ENCODE data around the gene RAD1. TPM values are rescaled to one million over a fixed set of nuclear protein-coding genes. Genes with fewer than 3 reads are reported as not detected.

Gene RAD1
- total RNA-seq, 1 experiment from 2014 or later = 24.8 TPM

DNA sequence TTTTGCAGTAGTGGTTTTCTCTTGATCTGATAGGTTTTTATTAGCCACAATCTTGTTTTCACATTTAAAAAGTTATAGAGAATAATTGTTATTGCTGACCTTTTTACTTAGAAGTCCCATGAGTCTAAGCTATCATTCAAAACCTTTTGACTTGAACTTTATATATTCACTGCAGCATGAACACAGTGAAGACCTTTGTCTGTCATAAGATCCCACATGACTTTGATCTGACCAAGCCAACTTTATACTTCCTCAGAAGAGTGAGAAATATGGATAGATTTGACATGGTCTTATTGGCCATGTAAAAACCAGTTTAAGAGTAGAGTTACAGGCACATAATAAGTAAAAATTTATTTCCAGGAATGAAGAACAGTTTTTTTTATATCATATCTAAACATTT lies 34.1 kb downstream of the RAD1 start:
- Histone ChIP-seq H3K9me3 (ENCODE audit: control insufficient read depth in 1 of 2, insufficient read depth in 1 of 2, low read depth in 1 of 2, low read length in 2 of 2) (no peaks in the 10 kb centered on the region), H3K79me2 (ENCODE audit: insufficient read depth, low read length) (no peaks in the 10 kb centered on the region), H3K4me1 (ENCODE audit: control insufficient read depth in 1 of 2, insufficient read depth in 2 of 2, low read length in 2 of 2) (no peaks in the 10 kb centered on the region), H3K9me2 (ENCODE audit: insufficient read depth) (no peaks in the 10 kb centered on the region), H3K4me3 (replicated peaks in 1 of 2; ENCODE audit: low read depth in 1 of 2, low read length in 2 of 2) (no peak overlapping the region), H3K27ac (ENCODE audit: low read depth, low read length) (no peak overlapping the region), H4K20me1 (ENCODE audit: insufficient read depth) (no peaks in the 10 kb centered on the region), H3K36me3 (ENCODE audit: control insufficient read depth in 1 of 2, insufficient read depth in 2 of 2, low read length in 2 of 2) (no peaks in the 10 kb centered on the region), H3K4me2 (ENCODE audit: low read length) (no peak overlapping the region), H3K27me3 (ENCODE audit: insufficient read depth, low read length) (no peaks in the 10 kb centered on the region), H3K9ac (ENCODE audit: low read length) (no peak overlapping the region), H2AFZ (ENCODE audit: low read depth, low read length, poor library complexity, severe bottlenecking) (no peak overlapping the region)
- BruUV-seq (replicated peaks) = no TSS peak
- CTCF ChIA-PET = no interaction called here
- RAD21 ChIA-PET (ENCODE audit: low non-redundant PET in 1 of 2, low total read pairs in 2 of 2, uncharacterized antibody in 2 of 2, unreplicated experiment in 2 of 2) = no interaction called here
- ATAC-seq = no peak
- intact Hi-C loops (cut with micrococcal nuclease) = no loop called here
- no peak for DNase-seq (ENCODE audit: low read depth, low spot score)
- POLR2A ChIA-PET = no interaction called here
- no peak for TF ChIP-seq CBX3 (IDR thresholded peaks at IDR 0.05; ENCODE audit: low read depth)
- no peak for TF ChIP-seq EGR1 (IDR thresholded peaks at IDR 0.05; ENCODE audit: low read depth)
- no peak for TF ChIP-seq TCF7L2 (IDR thresholded peaks at IDR 0.05; ENCODE audit: borderline replicate concordance, extremely low read depth, insufficient read depth, insufficient read length)
- TF ChIP-seq CEBPB (IDR thresholded peaks at IDR 0.05; ENCODE audit: low read depth) = no peak
- TF ChIP-seq RAD21 (IDR thresholded peaks at IDR 0.05; ENCODE audit: low read depth) = no peak
- TF ChIP-seq ELF1 (IDR thresholded peaks at IDR 0.05; ENCODE audit: borderline replicate concordance, low read depth) = no peak
- TF ChIP-seq, protein P1, sequence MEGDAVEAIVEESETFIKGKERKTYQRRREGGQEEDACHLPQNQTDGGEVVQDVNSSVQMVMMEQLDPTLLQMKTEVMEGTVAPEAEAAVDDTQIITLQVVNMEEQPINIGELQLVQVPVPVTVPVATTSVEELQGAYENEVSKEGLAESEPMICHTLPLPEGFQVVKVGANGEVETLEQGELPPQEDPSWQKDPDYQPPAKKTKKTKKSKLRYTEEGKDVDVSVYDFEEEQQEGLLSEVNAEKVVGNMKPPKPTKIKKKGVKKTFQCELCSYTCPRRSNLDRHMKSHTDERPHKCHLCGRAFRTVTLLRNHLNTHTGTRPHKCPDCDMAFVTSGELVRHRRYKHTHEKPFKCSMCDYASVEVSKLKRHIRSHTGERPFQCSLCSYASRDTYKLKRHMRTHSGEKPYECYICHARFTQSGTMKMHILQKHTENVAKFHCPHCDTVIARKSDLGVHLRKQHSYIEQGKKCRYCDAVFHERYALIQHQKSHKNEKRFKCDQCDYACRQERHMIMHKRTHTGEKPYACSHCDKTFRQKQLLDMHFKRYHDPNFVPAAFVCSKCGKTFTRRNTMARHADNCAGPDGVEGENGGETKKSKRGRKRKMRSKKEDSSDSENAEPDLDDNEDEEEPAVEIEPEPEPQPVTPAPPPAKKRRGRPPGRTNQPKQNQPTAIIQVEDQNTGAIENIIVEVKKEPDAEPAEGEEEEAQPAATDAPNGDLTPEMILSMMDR (IDR thresholded peaks at IDR 0.05 in 2 of 3, conservative IDR thresholded peaks at IDR 0.05 in 1 of 3; ENCODE audit: borderline replicate concordance in 1 of 3, insufficient read depth in 1 of 3, low read depth in 2 of 3, low read length in 2 of 3) = no peak
- TF ChIP-seq SIN3A (IDR thresholded peaks at IDR 0.05; ENCODE audit: low read depth) = no peak
- TF ChIP-seq JUND (IDR thresholded peaks at IDR 0.05) = no peak
- TF ChIP-seq, protein P2, sequence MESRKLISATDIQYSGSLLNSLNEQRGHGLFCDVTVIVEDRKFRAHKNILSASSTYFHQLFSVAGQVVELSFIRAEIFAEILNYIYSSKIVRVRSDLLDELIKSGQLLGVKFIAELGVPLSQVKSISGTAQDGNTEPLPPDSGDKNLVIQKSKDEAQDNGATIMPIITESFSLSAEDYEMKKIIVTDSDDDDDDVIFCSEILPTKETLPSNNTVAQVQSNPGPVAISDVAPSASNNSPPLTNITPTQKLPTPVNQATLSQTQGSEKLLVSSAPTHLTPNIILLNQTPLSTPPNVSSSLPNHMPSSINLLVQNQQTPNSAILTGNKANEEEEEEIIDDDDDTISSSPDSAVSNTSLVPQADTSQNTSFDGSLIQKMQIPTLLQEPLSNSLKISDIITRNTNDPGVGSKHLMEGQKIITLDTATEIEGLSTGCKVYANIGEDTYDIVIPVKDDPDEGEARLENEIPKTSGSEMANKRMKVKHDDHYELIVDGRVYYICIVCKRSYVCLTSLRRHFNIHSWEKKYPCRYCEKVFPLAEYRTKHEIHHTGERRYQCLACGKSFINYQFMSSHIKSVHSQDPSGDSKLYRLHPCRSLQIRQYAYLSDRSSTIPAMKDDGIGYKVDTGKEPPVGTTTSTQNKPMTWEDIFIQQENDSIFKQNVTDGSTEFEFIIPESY (IDR thresholded peaks at IDR 0.05; ENCODE audit: extremely low read depth, insufficient replicate concordance, low read length) = no peak
- TF ChIP-seq ZNF274 (IDR thresholded peaks at IDR 0.05; ENCODE audit: low read depth, low read length) = no peak
- TF ChIP-seq YY1 (IDR thresholded peaks at IDR 0.05; ENCODE audit: extremely low read depth, insufficient replicate concordance, low read depth, low read length) = no peak
- TF ChIP-seq EZH2phosphoT487 (IDR thresholded peaks at IDR 0.05; ENCODE audit: borderline replicate concordance) = no peak

All from HCT116 (cell line).